T-cell (primary cell): ENCODE data around the gene LTC4S. TPM values are rescaled to one million over a fixed set of nuclear protein-coding genes. Genes with fewer than 3 reads are reported as not detected.

Experiments
- ATAC-seq, 4 experiments: fragments of 200-7000 bp in 3 of 4; fragments of 150-1000 bp in 1 of 4; cut with Tn5 transposase; replicated peaks in 1 of 4; 1 replicate in 3 of 4; 2 replicates in 1 of 4; pipeline ENCODE4 v1.10.0; 2021; ENCODE audit warnings: moderate library complexity in 3 of 4, mild to moderate bottlenecking in 2 of 4, moderate number of reproducible peaks in 1 of 4
- CTCF ChIA-PET, 2 donors: fragments of 300-600 bp; sonication (Branson Sonifier 250); formaldehyde crosslinking; loops; one replicate each; lab custom pipeline; 2022; ENCODE audit warnings: antibody characterized with exemption in 2 of 2; lab: Charles Lee
- POLR2A ChIA-PET, 2 donors: fragments of 300-600 bp; sonication (Branson Sonifier 250); formaldehyde crosslinking; loops; one replicate each; lab custom pipeline; 2022; ENCODE audit warnings: antibody characterized with exemption in 2 of 2; lab: Charles Lee
- DNase-seq, 35 experiments: peaks; one replicate each; pipeline versions ENCODE4 v3.0.0 to v3.0.0-alpha.2; 2013 to 2023
- H3K27ac ChIP-seq: one replicate; pipeline ENCODE4 v1.5.1; 2013; ENCODE audit warnings: low read length
- H3K27me3 ChIP-seq, 2 experiments: replicated peaks in 1 of 2; 1 replicate in 1 of 2; 2 replicates in 1 of 2; pipeline versions ENCODE4 v1.6.1 to v1.7.0; 2013; ENCODE audit warnings: low read length in 1 of 2, mixed read lengths in 1 of 2; ENCODE audit not compliant: control insufficient read depth in 2 of 2, insufficient read depth in 2 of 2; ENCODE audit errors: extremely low read depth in 1 of 2
- H3K36me3 ChIP-seq, 2 donors: 1 replicate in 1 of 2; 2 replicates in 1 of 2; pipeline versions ENCODE4 v1.6.1 to v1.7.0; 2013; ENCODE audit warnings: low read length in 1 of 2; ENCODE audit not compliant: control insufficient read depth in 2 of 2, insufficient read depth in 1 of 2; ENCODE audit errors: extremely low read depth in 1 of 2
- H3K4me1 ChIP-seq, 2 experiments: 1 replicate in 1 of 2; 2 replicates in 1 of 2; pipeline versions ENCODE4 v1.6.1 to v1.7.0; 2013; ENCODE audit warnings: low read length in 2 of 2, mixed read lengths in 1 of 2; ENCODE audit not compliant: insufficient read depth in 2 of 2, control insufficient read depth in 1 of 2; ENCODE audit errors: extremely low read depth in 1 of 2
- H3K4me3 ChIP-seq, 2 donors: 1 replicate in 1 of 2; 2 replicates in 1 of 2; pipeline versions ENCODE4 v1.5.1 to v1.7.0; 2013; ENCODE audit warnings: mild to moderate bottlenecking in 2 of 2, low read length in 1 of 2, moderate library complexity in 1 of 2; ENCODE audit not compliant: control insufficient read depth in 1 of 2; ENCODE audit errors: extremely low read depth in 1 of 2
- H3K9me3 ChIP-seq: 2 replicates; pipeline ENCODE4 v1.7.0; 2013
- H3K27ac Mint-ChIP-seq, 2 donors: one replicate each; pipeline ENCODE4 v1.8.0; 2020 to 2021; ENCODE audit warnings: mild to moderate bottlenecking in 2 of 2, mixed read lengths in 2 of 2
- H3K27me3 Mint-ChIP-seq, 2 donors: one replicate each; pipeline ENCODE4 v1.8.0; 2021 to 2022; ENCODE audit warnings: mixed read lengths in 2 of 2
- H3K36me3 Mint-ChIP-seq: one replicate; pipeline ENCODE4 v1.8.0; 2021; ENCODE audit warnings: mixed read lengths
- H3K4me1 Mint-ChIP-seq, 3 donors: one replicate each; pipeline ENCODE4 v1.8.0; 2020 to 2022; ENCODE audit warnings: mixed read lengths in 3 of 3, mild to moderate bottlenecking in 1 of 3
- H3K4me3 Mint-ChIP-seq, 3 donors: one replicate each; pipeline ENCODE4 v1.8.0; 2020 to 2022; ENCODE audit warnings: mild to moderate bottlenecking in 3 of 3, mixed read lengths in 3 of 3, moderate library complexity in 3 of 3
- H3K9me3 Mint-ChIP-seq, 3 donors: one replicate each; pipeline ENCODE4 v1.8.0; 2020 to 2022; ENCODE audit warnings: mixed read lengths in 3 of 3
- WGBS: methylation state at CpG from one replicate; pipeline ENCODE4 v1.1.5; 2013; ENCODE audit warnings: missing lambda C conversion rate; ENCODE audit not compliant: insufficient coverage; 5-methylcytosine and 5-hydroxymethylcytosine counted together
- total RNA-seq, 35 experiments: library from RNA in 6 of 35; stranded (reverse) in 6 of 35; fragments of 120-200 nt in 1 of 35; gene quantifications; one replicate each; pipeline versions ENCODE4 v1.2.1 to v1.2.4 and lab custom pipeline; 2013 to 2026

LTC4S gene
- total RNA-seq, 5 donors from 2014 or later (not counting 1 experiment from before 2014, with no cell fraction given): 3.6 to 12.6 (median 8.1) TPM

GRCh38 chr5:179839328-179840256 lies 45.8 kb downstream of the LTC4S start:
- Mint-ChIP-seq H3K36me3 (peaks cover 45% of the 10 kb centered on the region), H3K4me1 (peaks cover 17 to 27% (median 24%) of the 10 kb centered on the region in 3 donors), H3K27ac (no peak overlapping the region), H3K9me3 (no peaks in the 10 kb centered on the region), H3K27me3 (no peaks in the 10 kb centered on the region), H3K4me3 (no peak overlapping the region)
- H3K4me1 ChIP-seq: peaks cover 0 to 21% of the 10 kb centered on the region in 2 experiments
- WGBS: 95% methylated on average over 9 of the region's 16 CpGs
- no peaks in the 10 kb centered on the region for H3K27me3 ChIP-seq
- peaks cover 5 to 42% of the 10 kb centered on the region in 2 donors for H3K36me3 ChIP-seq
- no peak overlapping the region for H3K4me3 ChIP-seq
- DNase-seq: no peak
- H3K9me3 ChIP-seq: no peaks in the 10 kb centered on the region
- CTCF ChIA-PET: no interaction called here
- POLR2A ChIA-PET: no interaction called here
- no peak overlapping the region for H3K27ac ChIP-seq
- ATAC-seq: no peak

- ATAC-seq: no peak
- Mint-ChIP-seq H3K4me3 (no peak overlapping the region), H3K27ac (peak overlapping the region in 1 of 2 donors; percentile 31), H3K9me3 (peaks cover 0 to 5% (median 4%) of the 10 kb centered on the region in 3 donors), H3K36me3 (peaks cover 48% of the 10 kb centered on the region), H3K4me1 (peaks cover 17 to 26% (median 23%) of the 10 kb centered on the region in 3 donors), H3K27me3 (no peaks in the 10 kb centered on the region)
- Histone ChIP-seq H3K4me1 (peaks cover 0 to 21% of the 10 kb centered on the region in 2 experiments), H3K27me3 (no peaks in the 10 kb centered on the region), H3K27ac (no peak overlapping the region), H3K9me3 (no peaks in the 10 kb centered on the region), H3K4me3 (no peak overlapping the region), H3K36me3 (peaks cover 5 to 42% of the 10 kb centered on the region in 2 donors)
- WGBS: 96% methylated on average over 10 of the region's 11 CpGs
- CTCF ChIA-PET: no interaction called here
- DNase-seq: no peak
- POLR2A ChIA-PET: no interaction called here
Measured at GRCh38 chr5:179840321-179840720, 46.5 kb downstream of the LTC4S start.

GRCh38 chr5:179840766-179841165 lies 47.0 kb downstream of the LTC4S start:
- POLR2A ChIA-PET: interaction anchor here in 1 of 2 donors (0.5 kb wide), 1 partner anchor 734 kb away, joined by 3 read pairs; no protein-coding TSS in a partner anchor

GRCh38 chr5:179841621-179842020 lies 47.8 kb downstream of the LTC4S start:
- H3K36me3 Mint-ChIP-seq: peaks cover 44% of the 10 kb centered on the region
- Histone ChIP-seq H3K9me3 (no peaks in the 10 kb centered on the region), H3K36me3 (peaks cover 0 to 48% of the 10 kb centered on the region in 2 donors), H3K27ac (no peak overlapping the region), H3K4me3 (no peak overlapping the region), H3K4me1 (peaks cover 0 to 14% of the 10 kb centered on the region in 2 experiments), H3K27me3 (no peaks in the 10 kb centered on the region)
- H3K27me3 Mint-ChIP-seq: no peaks in the 10 kb centered on the region
- H3K4me1 Mint-ChIP-seq: peaks cover 7 to 13% (median 10%) of the 10 kb centered on the region in 3 donors
- DNase-seq (no peak), ATAC-seq (no peak)
- H3K27ac Mint-ChIP-seq: peak overlapping the region; percentile 27 to 66
- ChIA-PET CTCF (no interaction called here), POLR2A (interaction anchor here in 1 of 2 donors (0.5 kb wide), 1 partner anchor 733 kb away, joined by 3 read pairs; no protein-coding TSS in a partner anchor)
- no peak overlapping the region for H3K4me3 Mint-ChIP-seq
- peaks cover 0 to 5% (median 4%) of the 10 kb centered on the region in 3 donors for H3K9me3 Mint-ChIP-seq
- over 99% methylated on average over 9 of the region's 9 CpGs for WGBS

More at GRCh38 chr5:179840766-179841165, 47.0 kb downstream of the LTC4S start:
- Histone ChIP-seq H3K27ac (no peak overlapping the region), H3K27me3 (no peaks in the 10 kb centered on the region), H3K4me1 (peaks cover 0 to 21% of the 10 kb centered on the region in 2 experiments), H3K9me3 (no peaks in the 10 kb centered on the region), H3K4me3 (no peak overlapping the region), H3K36me3 (peaks cover 5 to 44% of the 10 kb centered on the region in 2 donors)
- Mint-ChIP-seq H3K27me3 (no peaks in the 10 kb centered on the region), H3K36me3 (peaks cover 45% of the 10 kb centered on the region), H3K4me1 (peaks cover 15 to 22% (median 19%) of the 10 kb centered on the region in 3 donors), H3K4me3 (no peak overlapping the region), H3K9me3 (peaks cover 0 to 5% (median 4%) of the 10 kb centered on the region in 3 donors), H3K27ac (no peak overlapping the region)
- 94% methylated on average over 13 of the region's 17 CpGs for WGBS
- DNase-seq (no peak), ATAC-seq (no peak)
- CTCF ChIA-PET: no interaction called here

Other genes with a start within 250 kb of the LTC4S start
- gene RUFY1, start 243.4 kb upstream of the LTC4S start, total RNA-seq: 10 to 100 TPM; 35.2 to 63.6 (median 47.7) TPM
- gene HNRNPH1, start 170.3 kb upstream of the LTC4S start, total RNA-seq: 1,000 to 10,000 TPM; 1,278 to 2,165 (median 1,301) TPM
- gene CBY3, start 113.0 kb upstream of the LTC4S start, total RNA-seq: under 1 TPM in 3 of 5 donors, not detected in 2; 0.50 to 0.66 (median 0.57) TPM
- 100 to 1,000 TPM; 205 to 306 (median 262) TPM for gene CANX, start 95.0 kb upstream of the LTC4S start, total RNA-seq
- gene MAML1, start 61.2 kb upstream of the LTC4S start, total RNA-seq: 10 to 100 TPM; 31.3 to 56.4 (median 50.6) TPM
- gene MGAT4B, start 12.9 kb downstream of the LTC4S start, total RNA-seq: 100 to 1,000 TPM; 119 to 159 (median 132) TPM
- 100 to 1,000 TPM; 220 to 327 (median 280) TPM for gene SQSTM1, start 26.9 kb downstream of the LTC4S start, total RNA-seq
- 100 to 1,000 TPM in 3 of 5 donors, 10 to 100 TPM in 2; 54.1 to 119 (median 112) TPM for gene MRNIP, start 64.8 kb downstream of the LTC4S start, total RNA-seq
- gene TBC1D9B, start 113.9 kb downstream of the LTC4S start, total RNA-seq: 100 to 1,000 TPM in 2 of 5 donors, 10 to 100 TPM in 3; 65.9 to 125 (median 96.2) TPM